Ovary (tissue), 9 donors: ENCODE results near the gene BTBD9. TPM values are rescaled to one million over a fixed set of nuclear protein-coding genes. Genes with fewer than 3 reads are reported as not detected.

Experiments used
- DNase-seq, 5 donors: peaks; one replicate each; pipeline ENCODE4 v3.0.0-alpha.2; 2019 to 2020
- H3K27ac ChIP-seq, 2 donors: fragments of 200-600 bp; one replicate each; pipeline versions ENCODE4 v1.5.1 to v1.8.0; 2019 to 2022
- H3K27me3 ChIP-seq: fragments of 200-600 bp; one replicate; pipeline ENCODE4 v1.8.0; 2022
- H3K36me3 ChIP-seq: fragments of 200-600 bp; sonication (generic); one replicate; pipeline ENCODE4 v1.5.1; 2019
- H3K4me1 ChIP-seq: one replicate; pipeline ENCODE4 v1.8.1; 2013; ENCODE audit warnings: mild to moderate bottlenecking, moderate library complexity; ENCODE audit not compliant: insufficient read depth
- H3K4me3 ChIP-seq: fragments of 200-600 bp; sonication (generic); one replicate; pipeline ENCODE4 v1.5.1; 2017
- H3K9me3 ChIP-seq, 2 donors: fragments of 200-600 bp in 1 of 2; sonication (generic) in 1 of 2; one replicate each; pipeline versions ENCODE4 v1.5.1 to v1.8.1; 2013 to 2019; ENCODE audit warnings: mild to moderate bottlenecking in 1 of 2, moderate library complexity in 1 of 2
- EP300 ChIP-seq: sonication (generic); formaldehyde crosslinking; IDR thresholded peaks from one replicate; pipeline ENCODE4 v1.6.1; 2017; ENCODE audit warnings: antibody characterized with exemption
- POLR2A ChIP-seq: fragments of 450-650 bp; IDR thresholded peaks from one replicate; pipeline ENCODE4 v1.6.1; 2017; ENCODE audit warnings: antibody characterized with exemption, mild to moderate bottlenecking, moderate library complexity
- WGBS, 3 donors: extraction: QIAGEN DNeasy Blood & Tissue Kit in 1 of 3; methylation state at CpG; one replicate each; pipeline versions ENCODE4 v1.1.5 to v1.1.7; 2013 to 2017; 5-methylcytosine and 5-hydroxymethylcytosine counted together
- intact Hi-C, 4 donors: fragments of 100-400 bp; cut with DNase I; formaldehyde crosslinking; loops; one replicate each; pipeline versions ENCODE4 v1.11.0 to v1.15.1; 2022 to 2023
- polyA plus RNA-seq, 2 donors: library from polyadenylated mRNA; stranded (reverse); fragments of 200-250 nt in 1 of 2; fragments of 350-450 nt in 1 of 2; fragmentation: Illumina TruSeq in 1 of 2; extraction: RNeasy Lipid Tissue Mini Kit (QIAGEN cat#74804) in 1 of 2; gene quantifications; one replicate each; pipeline ENCODE4 v1.2.3, GENCODE V29; 2013 to 2014
- total RNA-seq, 7 donors: library from RNA; depleted of rRNA in 2 of 7; stranded (reverse); fragments of >200 nt in 2 of 7; fragmentation: NEBNext Ultra II Directional in 3 of 7; extraction: Animal tissue kit (Norgen Biotek cat#: 25700) in 3 of 7; gene quantifications; one replicate each; pipeline versions ENCODE4 v1.1.0 to v1.2.4, GENCODE V29; 2016 to 2023
- TF ChIP-seq, protein P1 (sequence below), 3 donors: fragments of 450-650 bp in 2 of 3; fragments of 200-600 bp in 1 of 3; IDR thresholded peaks; one replicate each; pipeline versions ENCODE4 v1.5.1 to v1.8.0; 2016 to 2022; ENCODE audit warnings: antibody characterized with exemption in 3 of 3, mild to moderate bottlenecking in 1 of 3
- donor health status: DM: no; HTN: no; CAD: no; lungs with moderate emphysema.
- donor health status: DM: no; HTN: no; CAD: no.
- donor health status: Bipolar disorder and iron deficiency.
- donor health status: DM: yes; HTN: yes; CAD: no.
- donor health status: DM: no; HTN: no; CAD: no.
- donor health status: DM: yes; HTN: yes; CAD: no.

The BTBD9 gene
- total and polyA plus RNA-seq, 9 donors, result 7.2 to 28.8 (median 21.0) TPM

DNA sequence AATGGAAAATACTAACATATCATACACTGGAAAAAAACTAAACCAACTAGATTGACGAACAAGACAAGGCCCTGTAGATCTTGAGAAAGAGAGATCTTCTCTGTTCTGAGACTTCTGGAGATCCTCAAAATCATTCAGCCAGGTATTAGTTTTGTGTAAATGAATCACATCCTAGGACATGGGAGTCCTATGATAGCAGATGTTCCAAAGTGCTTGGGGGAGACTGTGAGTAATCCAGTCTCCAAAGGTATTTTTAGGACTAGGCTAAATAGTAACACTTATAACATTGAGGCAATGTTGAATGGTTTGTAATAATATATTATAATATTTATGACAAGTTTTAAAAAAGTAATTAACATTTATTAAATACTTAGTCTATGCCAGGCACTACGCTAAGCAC lies 275.0 kb downstream of the BTBD9 start:
- Histone ChIP-seq H3K4me3 (no peak overlapping the region), H3K27me3 (no peaks in the 10 kb centered on the region), H3K27ac (no peak overlapping the region), H3K9me3 (no peaks in the 10 kb centered on the region), H3K36me3 (no peaks in the 10 kb centered on the region), H3K4me1 (peaks cover under 1% of the 10 kb centered on the region)
- intact Hi-C loops, result no loop called here
- no peak for DNase-seq
- TF ChIP-seq POLR2A (no peak), EP300 (no peak)
- TF ChIP-seq, protein P1, sequence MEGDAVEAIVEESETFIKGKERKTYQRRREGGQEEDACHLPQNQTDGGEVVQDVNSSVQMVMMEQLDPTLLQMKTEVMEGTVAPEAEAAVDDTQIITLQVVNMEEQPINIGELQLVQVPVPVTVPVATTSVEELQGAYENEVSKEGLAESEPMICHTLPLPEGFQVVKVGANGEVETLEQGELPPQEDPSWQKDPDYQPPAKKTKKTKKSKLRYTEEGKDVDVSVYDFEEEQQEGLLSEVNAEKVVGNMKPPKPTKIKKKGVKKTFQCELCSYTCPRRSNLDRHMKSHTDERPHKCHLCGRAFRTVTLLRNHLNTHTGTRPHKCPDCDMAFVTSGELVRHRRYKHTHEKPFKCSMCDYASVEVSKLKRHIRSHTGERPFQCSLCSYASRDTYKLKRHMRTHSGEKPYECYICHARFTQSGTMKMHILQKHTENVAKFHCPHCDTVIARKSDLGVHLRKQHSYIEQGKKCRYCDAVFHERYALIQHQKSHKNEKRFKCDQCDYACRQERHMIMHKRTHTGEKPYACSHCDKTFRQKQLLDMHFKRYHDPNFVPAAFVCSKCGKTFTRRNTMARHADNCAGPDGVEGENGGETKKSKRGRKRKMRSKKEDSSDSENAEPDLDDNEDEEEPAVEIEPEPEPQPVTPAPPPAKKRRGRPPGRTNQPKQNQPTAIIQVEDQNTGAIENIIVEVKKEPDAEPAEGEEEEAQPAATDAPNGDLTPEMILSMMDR (IDR thresholded peaks at IDR 0.05), result no peak
- WGBS, 3 donors, result 94 to 97% (median 96%) methylated on average over 2 of the region's 2 CpGs

GRCh38 chr6:38364127-38364526 lies 275.6 kb downstream of the BTBD9 start:
- TF ChIP-seq POLR2A, result no peak
- intact Hi-C loops, result no loop called here
- WGBS, 3 donors, result 66 to 88% (median 88%) methylated on average over 3 of the region's 3 CpGs
- no peaks in the 10 kb centered on the region for H3K36me3 ChIP-seq
- H3K4me3 ChIP-seq, result no peak overlapping the region
- no peaks in the 10 kb centered on the region for H3K9me3 ChIP-seq
- no peak overlapping the region for H3K27ac ChIP-seq
- H3K4me1 ChIP-seq, result no peaks in the 10 kb centered on the region
- no peaks in the 10 kb centered on the region for H3K27me3 ChIP-seq
- DNase-seq, result no peak

GRCh38 chr6:38355519-38355918 lies 284.2 kb downstream of the BTBD9 start:
- WGBS, 3 donors, result 29 to 57% (median 36%) methylated on average over 4 of the region's 4 CpGs
- Histone ChIP-seq H3K27ac (no peak overlapping the region), H3K4me1 (peaks cover 2% of the 10 kb centered on the region), H3K9me3 (no peaks in the 10 kb centered on the region), H3K36me3 (no peaks in the 10 kb centered on the region), H3K27me3 (no peaks in the 10 kb centered on the region), H3K4me3 (no peak overlapping the region)
- DNase-seq, result no peak
- TF ChIP-seq EP300 (no peak), POLR2A (no peak)
- TF ChIP-seq, protein P1 (IDR thresholded peaks at IDR 0.05), result no peak
- intact Hi-C loops, result no loop called here

DNA sequence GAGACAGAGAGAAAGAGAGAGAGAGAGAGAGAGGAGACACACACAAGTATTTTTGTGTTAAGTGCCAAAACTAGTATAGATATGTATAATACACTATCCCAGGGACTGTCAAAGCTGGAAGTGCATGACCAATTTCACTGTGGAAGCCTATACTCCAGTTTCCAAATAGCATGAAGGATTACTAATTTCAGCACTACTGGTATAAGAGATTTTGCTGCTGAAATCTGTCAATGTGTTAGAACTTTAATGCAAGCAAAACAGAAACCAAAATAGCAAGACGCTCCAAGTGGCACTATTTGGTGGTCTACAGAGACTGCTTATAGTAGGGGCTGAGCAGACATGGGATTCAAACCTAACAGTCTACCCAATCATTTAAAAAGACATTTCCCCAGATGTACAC lies 284.8 kb downstream of the BTBD9 start:
- DNase-seq, result no peak
- H3K27ac ChIP-seq, result no peak overlapping the region

GRCh38 chr6:38354037-38354381 lies 285.7 kb downstream of the BTBD9 start:
- no peaks in the 10 kb centered on the region for H3K36me3 ChIP-seq
- H3K27me3 ChIP-seq, result no peaks in the 10 kb centered on the region
- H3K4me3 ChIP-seq, result no peak overlapping the region
- DNase-seq, result no peak
- H3K27ac ChIP-seq, result no peak overlapping the region
- TF ChIP-seq EP300, result no peak
- TF ChIP-seq, protein P1 (IDR thresholded peaks at IDR 0.05), result no peak
- TF ChIP-seq POLR2A, result no peak
- no peaks in the 10 kb centered on the region for H3K9me3 ChIP-seq
- WGBS, 3 donors, result 72 to 87% (median 83%) methylated on average over 1 of the region's 1 CpG
- peaks cover 2% of the 10 kb centered on the region for H3K4me1 ChIP-seq
- intact Hi-C loops, result no loop called here

More for the DNA sequence above, 284.8 kb downstream of the BTBD9 start:
- 25 to 54% (median 35%) methylated on average over 1 of the region's 1 CpG for WGBS, 3 donors
- H3K27me3 ChIP-seq, result no peaks in the 10 kb centered on the region
- TF ChIP-seq EP300, result no peak
- no peak for TF ChIP-seq POLR2A
- TF ChIP-seq, protein P1 (IDR thresholded peaks at IDR 0.05), result no peak
- no peak overlapping the region for H3K4me3 ChIP-seq
- H3K9me3 ChIP-seq, result no peaks in the 10 kb centered on the region
- intact Hi-C loops, result no loop called here
- H3K4me1 ChIP-seq, result peaks cover 2% of the 10 kb centered on the region
- no peaks in the 10 kb centered on the region for H3K36me3 ChIP-seq
